H1 (cell line): ENCODE results near the gene KCP. TPM values are rescaled to one million over a fixed set of nuclear protein-coding genes. Genes with fewer than 3 reads are reported as not detected.

Experiments
- CTCF ChIA-PET: fragments of 300-600 bp; sonication (Branson Sonifier 250); formaldehyde crosslinking; loops from one replicate; lab custom pipeline; 2021; ENCODE audit not compliant: partially characterized antibody; lab: Charles Lee
- POLR2A ChIA-PET: fragments of 300-600 bp; sonication (Branson Sonifier 250); formaldehyde crosslinking; loops from one replicate; lab custom pipeline; 2021; ENCODE audit warnings: inconsistent platforms; ENCODE audit not compliant: partially characterized antibody; lab: Charles Lee
- DNase-seq, 2 experiments: peaks; one replicate each; pipeline versions ENCODE4 v3.0.0 to v3.0.0-alpha.2; 2010 to 2022; ENCODE audit warnings: low spot score in 2 of 2, low read depth in 1 of 2, mixed read lengths in 1 of 2
- FAIRE-seq: peaks from 2 replicates; lab custom pipeline; 2011; peaks lifted over from hg19 to GRCh38; lab: Jason Lieb, UNC
- H2AFZ ChIP-seq: 2 replicates; pipeline ENCODE4 v1.8.1; 2012; ENCODE audit warnings: low read length, inconsistent platforms
- H2AK5ac ChIP-seq: 2 replicates; pipeline ENCODE4 v1.6.1; 2013; ENCODE audit warnings: low read depth, low read length
- H2BK120ac ChIP-seq: replicated peaks from 2 replicates; pipeline ENCODE3; 2013; ENCODE audit warnings: low read depth, low read length, inconsistent platforms
- H2BK12ac ChIP-seq: 2 replicates; pipeline ENCODE4 v1.6.1; 2013; ENCODE audit warnings: low read depth, low read length
- H2BK15ac ChIP-seq: 2 replicates; pipeline ENCODE4 v1.6.1; 2013; ENCODE audit warnings: low read length
- H2BK20ac ChIP-seq: 2 replicates; pipeline ENCODE4 v1.6.1; 2013; ENCODE audit warnings: low read length
- H2BK5ac ChIP-seq: 2 replicates; pipeline ENCODE4 v1.6.1; 2013; ENCODE audit warnings: low read depth, low read length
- H3K14ac ChIP-seq: 2 replicates; pipeline ENCODE4 v1.6.1; 2013; ENCODE audit warnings: inconsistent platforms; ENCODE audit not compliant: insufficient read length
- H3K18ac ChIP-seq: 2 replicates; pipeline ENCODE4 v1.6.1; 2013; ENCODE audit warnings: low read length; ENCODE audit errors: extremely low read depth
- H3K23ac ChIP-seq: 2 replicates; pipeline ENCODE4 v1.6.1; 2013; ENCODE audit warnings: inconsistent platforms; ENCODE audit not compliant: insufficient read length
- H3K23me2 ChIP-seq: 2 replicates; pipeline ENCODE4 v1.6.1; 2013; ENCODE audit warnings: low read depth, low read length
- H3K27ac ChIP-seq: 2 replicates; pipeline ENCODE4 v1.6.1; 2011; ENCODE audit warnings: low read depth, low read length, inconsistent platforms
- H3K27me3 ChIP-seq, 4 experiments: replicated peaks in 1 of 4; 1 replicate in 1 of 4; 2 replicates in 3 of 4; pipeline versions ENCODE4 v1.6.1 to v1.8.1; 2011 to 2013; ENCODE audit warnings: low read length in 3 of 4, mild to moderate bottlenecking in 3 of 4, inconsistent platforms in 2 of 4, mixed read lengths in 2 of 4, moderate library complexity in 1 of 4; ENCODE audit not compliant: control insufficient read depth in 3 of 4, insufficient read depth in 3 of 4; ENCODE audit errors: extremely low read depth in 1 of 4
- H3K36me3 ChIP-seq, 4 experiments: 2 replicates each; pipeline versions ENCODE4 v1.6.1 to v1.8.1; 2011 to 2013; ENCODE audit warnings: mild to moderate bottlenecking in 4 of 4, low read length in 3 of 4, moderate library complexity in 2 of 4, control low read depth in 1 of 4, inconsistent platforms in 1 of 4; ENCODE audit not compliant: insufficient read depth in 4 of 4, control insufficient read depth in 2 of 4
- H3K4ac ChIP-seq: replicated peaks from 2 replicates; pipeline ENCODE3; 2013; ENCODE audit warnings: low read length, low read depth, mixed read lengths, inconsistent platforms; ENCODE audit not compliant: insufficient read length
- H3K4me1 ChIP-seq, 4 experiments: replicated peaks in 1 of 4; 1 replicate in 1 of 4; 2 replicates in 3 of 4; pipeline versions ENCODE4 v1.6.1 to v1.8.1; 2011 to 2013; ENCODE audit warnings: low read length in 3 of 4, inconsistent platforms in 2 of 4, mixed read lengths in 1 of 4; ENCODE audit not compliant: insufficient read depth in 4 of 4, control insufficient read depth in 3 of 4
- H3K4me2 ChIP-seq, 2 experiments: 2 replicates each; pipeline versions ENCODE4 v1.6.1 to v1.8.1; 2011 to 2013; ENCODE audit warnings: low read depth in 2 of 2, low read length in 2 of 2, control low read depth in 1 of 2, inconsistent platforms in 1 of 2, mild to moderate bottlenecking in 1 of 2; ENCODE audit not compliant: insufficient read depth in 1 of 2
- H3K4me3 ChIP-seq, 4 experiments: fragments of 200-600, 300-600 bp in 1 of 4; sonication (generic), shearing (Covaris generic), sonication (Bioruptor Twin) in 1 of 4; 2 replicates each; pipeline versions ENCODE4 v1.5.1 to v1.8.1; 2011 to 2016; ENCODE audit warnings: low read length in 4 of 4, low read depth in 3 of 4, control low read depth in 2 of 4, inconsistent platforms in 2 of 4, mild to moderate bottlenecking in 2 of 4, mixed read lengths in 1 of 4, moderate library complexity in 1 of 4; ENCODE audit not compliant: insufficient read depth in 2 of 4; ENCODE audit errors: extremely low read depth in 1 of 4
- H3K56ac ChIP-seq: replicated peaks from 2 replicates; pipeline ENCODE3; 2013; ENCODE audit warnings: low read depth, mild to moderate bottlenecking, mixed read lengths, low read length, inconsistent platforms; ENCODE audit not compliant: insufficient read length
- H3K79me1 ChIP-seq: 2 replicates; pipeline ENCODE4 v1.6.1; 2013; ENCODE audit warnings: low read depth, low read length, control low read depth
- H3K79me2 ChIP-seq, 2 experiments: 2 replicates each; pipeline versions ENCODE4 v1.6.1 to v1.8.1; 2012 to 2013; ENCODE audit warnings: low read length in 2 of 2, mild to moderate bottlenecking in 2 of 2, inconsistent platforms in 1 of 2; ENCODE audit not compliant: insufficient read depth in 2 of 2, control insufficient read depth in 1 of 2
- H3K9ac ChIP-seq, 4 experiments: replicated peaks in 1 of 4; 1 replicate in 1 of 4; 2 replicates in 3 of 4; pipeline versions ENCODE4 v1.6.1 to v1.8.1; 2011 to 2013; ENCODE audit warnings: low read depth in 3 of 4, low read length in 3 of 4, control low read depth in 2 of 4, mild to moderate bottlenecking in 2 of 4, moderate library complexity in 2 of 4, inconsistent platforms in 1 of 4; ENCODE audit errors: extremely low read depth in 1 of 4
- H3K9me3 ChIP-seq, 2 experiments: 2 replicates each; pipeline versions ENCODE4 v1.6.1 to v1.8.1; 2012 to 2013; ENCODE audit warnings: mild to moderate bottlenecking in 2 of 2, moderate library complexity in 2 of 2, control low read depth in 1 of 2, inconsistent platforms in 1 of 2, low read depth in 1 of 2, low read length in 1 of 2, mixed read lengths in 1 of 2; ENCODE audit not compliant: insufficient read depth in 2 of 2
- H4K20me1 ChIP-seq, 2 experiments: replicated peaks in 1 of 2; 2 replicates each; pipeline versions ENCODE3 to v1.8.1; 2011 to 2013; ENCODE audit warnings: inconsistent platforms in 2 of 2, low read length in 2 of 2, mild to moderate bottlenecking in 1 of 2; ENCODE audit not compliant: insufficient read depth in 2 of 2, control insufficient read depth in 1 of 2
- H4K5ac ChIP-seq: 2 replicates; pipeline ENCODE4 v1.6.1; 2013; ENCODE audit warnings: low read length, low read depth, mixed read lengths, inconsistent platforms; ENCODE audit not compliant: insufficient read length
- H4K8ac ChIP-seq: 2 replicates; pipeline ENCODE4 v1.8.0; 2013; ENCODE audit warnings: mild to moderate bottlenecking, moderate library complexity, low read length, inconsistent platforms; ENCODE audit not compliant: insufficient read depth; ENCODE audit errors: extremely low read depth
- H4K91ac ChIP-seq: replicated peaks from 2 replicates; pipeline ENCODE3; 2013; ENCODE audit warnings: low read length, mixed read lengths, inconsistent platforms; ENCODE audit not compliant: insufficient read length
- SAP30 ChIP-seq: fragments of 300-600 bp; sonication (generic); IDR thresholded peaks from 2 replicates; pipeline ENCODE4 v1.7.1; 2012; ENCODE audit warnings: low read length, moderate library complexity, mild to moderate bottlenecking, inconsistent platforms; ENCODE audit not compliant: insufficient read depth, insufficient replicate concordance
- WGBS, 2 experiments: shearing (Covaris generic) in 1 of 2; methylation state at CpG; one replicate each; pipeline versions ENCODE4 v1.1.6 to v1.1.7; 2013 to 2015; ENCODE audit warnings: low lambda C conversion rate in 2 of 2, mixed read lengths in 2 of 2, inconsistent platforms in 1 of 2, low coverage in 1 of 2, missing lambda C conversion rate in 1 of 2; ENCODE audit not compliant: insufficient replicate concordance in 2 of 2, insufficient coverage in 1 of 2, insufficient read length in 1 of 2; ENCODE audit errors: extremely low coverage in 1 of 2, missing lambda C conversion rate in 1 of 2; 5-methylcytosine and 5-hydroxymethylcytosine counted together
- polyA plus RNA-seq, 7 experiments: library from polyadenylated mRNA; depleted of rRNA in 3 of 7; stranded (reverse) in 5 of 7; unstranded in 2 of 7; fragments of >200 nt in 5 of 7; fragments of 200-250 nt in 2 of 7; gene quantifications; 1 replicate in 5 of 7; 2 replicates in 1 of 7; 4 replicates in 1 of 7; pipeline versions ENCODE4 v1.2.1 to v1.2.3, GENCODE V29; 2011 to 2013; ENCODE audit warnings: missing spikeins in 2 of 7, mixed read lengths in 2 of 7
- total RNA-seq: library from RNA; stranded (reverse); fragmentation: NEBNext Ultra II Directional; extraction: Animal tissue kit (Norgen Biotek cat#: 25700); gene quantifications from 2 replicates; pipeline ENCODE4 v1.2.1, GENCODE V29; 2021

Gene KCP
- total and polyA plus RNA-seq, 2 of the 8 experiments (the other 6 are each of a cell fraction or from before 2014, with no cell fraction given): 1.3 to 2.0 TPM

DNA sequence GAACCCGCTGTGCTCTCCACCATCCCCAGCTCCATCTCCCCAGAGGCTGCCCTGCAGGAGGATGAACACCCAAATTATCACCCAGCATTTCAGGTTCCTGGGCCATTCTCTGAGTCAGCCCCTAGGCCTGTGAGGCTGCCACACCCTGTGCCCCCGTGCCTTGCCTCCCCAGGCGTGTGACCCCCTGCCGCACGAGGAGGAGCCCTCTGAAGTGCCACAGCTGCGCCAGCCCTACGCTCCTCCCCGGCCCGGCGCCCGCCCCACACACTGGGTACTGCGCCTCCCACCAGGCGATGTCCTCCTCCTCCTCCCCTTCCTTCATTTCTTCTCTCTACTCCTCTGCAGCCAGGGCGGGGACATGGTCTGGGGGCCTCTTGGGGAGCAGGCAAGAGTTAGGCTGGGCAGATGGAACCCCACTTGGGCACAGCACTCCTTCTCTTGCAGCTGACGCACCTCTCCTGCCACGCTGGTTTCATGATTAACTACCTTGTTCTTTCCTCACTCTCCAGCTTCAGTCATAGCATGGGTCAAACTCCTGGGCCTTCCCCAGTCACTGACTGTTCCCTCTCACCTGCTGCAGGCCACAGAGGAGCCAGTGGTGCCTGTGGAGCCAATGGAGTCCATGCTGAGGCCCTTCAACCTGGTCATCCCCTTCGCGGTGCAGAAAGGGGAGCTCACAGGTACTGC is 60.6 kb downstream of the KCP start:
- Histone ChIP-seq H3K4me2 (no peak overlapping the region), H4K5ac (no peak overlapping the region), H3K14ac (no peak overlapping the region), H2AK5ac (no peak overlapping the region), H2BK20ac (no peak overlapping the region), H3K4me3 (no peak overlapping the region), H3K9ac (no peak overlapping the region), H3K18ac (no peak overlapping the region), H3K27me3 (no peaks in the 10 kb centered on the region)
- TF ChIP-seq SAP30: no peak
- TF ChIP-seq, all 59 proteins: peak for 0
- WGBS, 2 experiments: 94% methylated on average over 16 of the region's 18 CpGs; no CpG with 5 or more reads in 1 of the 2 experiments
- FAIRE-seq (no peak), DNase-seq (no peak)
- no peak overlapping the region for H4K8ac ChIP-seq
- no peak overlapping the region for H2BK5ac ChIP-seq
- no peak overlapping the region for H3K4ac ChIP-seq
- H3K23ac ChIP-seq: no peak overlapping the region
- no peaks in the 10 kb centered on the region for H3K36me3 ChIP-seq
- H2AFZ ChIP-seq: no peak overlapping the region
- H3K56ac ChIP-seq: no peak overlapping the region
- no peaks in the 10 kb centered on the region for H3K79me2 ChIP-seq
- no peak overlapping the region for H2BK120ac ChIP-seq
- CTCF ChIA-PET: interaction anchor here (0.8 to 11.5 kb wide), 5 partner anchors 9 to 33 kb away, joined by 5 to 148 read pairs (median 11); partner anchors contain the start of gene ATP6V1F
- H3K23me2 ChIP-seq: no peaks in the 10 kb centered on the region
- no peak overlapping the region for H3K27ac ChIP-seq
- no peaks in the 10 kb centered on the region for H3K79me1 ChIP-seq
- no peaks in the 10 kb centered on the region for H3K9me3 ChIP-seq
- no peak overlapping the region for H4K91ac ChIP-seq
- H4K20me1 ChIP-seq: peaks cover 0 to 2% of the 10 kb centered on the region in 2 experiments
- H3K4me1 ChIP-seq: no peaks in the 10 kb centered on the region; a peak in 1 of 7 replicates
- H2BK12ac ChIP-seq: no peak overlapping the region
- no peak overlapping the region for H2BK15ac ChIP-seq
- POLR2A ChIA-PET: interaction anchor here (0.6 to 1.2 kb wide), 4 partner anchors 10 to 26 kb away, joined by 3 to 4 read pairs (median 4); no protein-coding TSS in a partner anchor
